HG03520 (cell line): ENCODE data around the gene MTG1.
"Not testable (repeated sequence)": the region's sequence is repeated elsewhere in the genome, so short reads cannot be mapped to it uniquely, and the experiment has no call there.

Source experiments
- ATAC-seq: cut with Tn5 transposase; IDR thresholded peaks from one replicate; pipeline ENCODE4 v1.9.1; 2021; ENCODE audit warnings: mild to moderate bottlenecking, moderate library complexity; ENCODE audit not compliant: unreplicated experiment

Gene MTG1

DNA sequence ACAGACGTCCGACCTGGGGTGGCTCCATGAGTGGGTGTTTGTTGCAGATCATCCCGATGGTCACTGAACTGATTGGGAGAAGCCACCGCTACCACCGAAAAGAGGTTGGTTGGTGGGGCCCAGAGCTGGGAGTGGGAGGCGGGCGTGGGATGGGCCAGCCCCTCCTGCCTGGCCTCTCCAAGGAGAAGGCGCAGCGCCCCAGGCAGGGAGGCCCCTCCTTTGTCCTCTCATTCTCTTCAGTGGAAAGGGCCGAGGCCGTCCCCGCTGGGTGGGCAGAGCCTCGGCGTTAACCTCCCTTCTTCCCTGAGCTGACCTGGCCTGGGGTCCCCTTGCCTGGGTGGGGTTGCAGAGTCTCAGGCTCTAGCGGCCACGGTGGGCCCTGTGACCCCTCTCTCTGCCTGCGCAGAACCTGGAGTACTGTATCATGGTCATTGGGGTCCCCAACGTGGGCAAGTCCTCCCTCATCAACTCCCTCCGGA is 5.2 kb downstream of the MTG1 start:
- ATAC-seq = no peak

- peak; percentile 75 for ATAC-seq
Observed at GRCh38 chr10:133400624-133401424, 6.9 kb downstream of the MTG1 start.

GRCh38 chr10:133401500-133401899 is 7.5 kb downstream of the MTG1 start:
- no peak for ATAC-seq

- ATAC-seq = no peak
Observed at GRCh38 chr10:133401981-133402725, 8.2 kb downstream of the MTG1 start.

DNA sequence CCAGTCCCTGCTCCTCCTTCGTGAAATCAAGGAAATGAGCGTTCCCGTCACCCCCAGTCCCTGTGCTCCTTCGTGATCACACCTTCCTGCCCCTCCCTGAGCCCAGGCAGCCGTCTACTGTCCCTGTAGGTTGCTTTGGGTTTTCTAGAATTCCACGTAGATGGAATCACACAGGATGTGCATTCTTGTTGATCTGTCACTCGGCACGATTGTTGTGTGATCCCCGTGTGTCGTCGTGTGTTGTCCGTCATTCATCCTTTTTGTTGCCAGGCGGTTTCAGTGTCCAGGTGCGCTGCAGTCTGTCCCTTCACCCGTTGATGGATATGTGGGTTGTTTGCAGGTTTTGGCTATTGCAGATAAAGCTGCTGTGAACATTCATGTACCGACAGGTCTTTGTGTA is 9.4 kb downstream of the MTG1 start:
- no peak for ATAC-seq

- no peak for ATAC-seq
Observed at GRCh38 chr10:133403784-133404183, 9.8 kb downstream of the MTG1 start.

DNA sequence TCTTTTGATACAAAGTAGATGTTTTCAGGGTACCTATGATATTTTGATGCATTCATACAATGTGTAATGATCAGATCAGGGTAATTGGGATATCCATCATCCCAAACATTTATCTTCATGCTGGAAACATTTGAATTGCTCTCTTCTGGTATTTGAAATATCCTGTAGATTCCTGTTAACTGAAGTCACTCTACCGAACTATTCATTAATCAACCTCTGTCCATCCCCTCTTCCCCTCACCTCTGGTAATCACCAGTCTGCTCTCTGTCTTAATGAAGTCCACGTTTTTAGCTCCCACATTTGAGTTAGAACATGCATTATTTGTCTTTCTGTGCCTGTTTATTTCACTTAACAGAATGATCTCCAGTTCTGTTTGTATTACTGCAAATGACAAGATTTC is 11.3 kb downstream of the MTG1 start:
- ATAC-seq = no peak

GRCh38 chr10:133405844-133406527 is 12.0 kb downstream of the MTG1 start:
- ATAC-seq = no peak

GRCh38 chr10:133411523-133412380 is 17.8 kb downstream of the MTG1 start:
- no peak for ATAC-seq

- no peak for ATAC-seq
Observed at GRCh38 chr10:133412381-133412711, 18.4 kb downstream of the MTG1 start.

DNA sequence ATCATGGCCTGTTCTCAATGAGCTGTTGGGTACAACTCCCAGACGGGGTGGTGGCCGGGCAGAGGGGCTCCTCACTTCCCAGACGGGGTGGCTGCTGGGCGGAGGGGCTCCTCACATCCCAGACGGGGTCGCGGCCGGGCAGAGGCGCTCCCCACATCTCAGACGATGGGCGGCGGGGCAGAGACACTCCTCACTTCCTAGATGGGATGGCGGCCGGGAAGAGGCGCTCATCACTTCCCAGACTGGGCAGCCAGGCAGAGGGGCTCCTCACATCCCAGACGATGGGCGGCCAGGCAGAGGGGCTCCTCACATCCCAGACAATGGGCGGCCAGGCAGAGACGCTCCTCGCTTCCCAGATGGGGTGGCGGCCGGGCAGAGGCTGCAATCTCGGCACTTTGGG is 20.4 kb downstream of the MTG1 start:
- ATAC-seq = not testable (repeated sequence)

DNA sequence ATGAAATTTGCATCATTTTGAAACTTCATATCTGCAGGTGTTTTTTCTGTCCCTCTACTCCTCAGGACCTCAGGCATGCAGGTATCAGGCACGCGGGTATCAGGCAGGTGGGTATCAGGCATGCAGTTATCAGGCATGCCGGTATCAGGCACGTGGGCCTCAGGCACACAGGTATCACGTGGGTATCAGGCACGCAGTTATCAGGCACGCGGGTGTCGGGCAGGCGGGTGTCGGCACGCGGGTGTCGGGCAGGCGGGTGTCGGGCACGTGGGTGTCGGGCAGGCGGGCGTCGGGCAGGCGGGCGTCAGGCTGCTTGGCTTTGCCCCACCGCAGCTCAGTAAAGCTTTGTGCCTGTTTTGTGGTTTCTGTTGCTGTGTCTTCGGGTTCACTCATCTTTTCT is 21.8 kb downstream of the MTG1 start:
- ATAC-seq = no peak

DNA sequence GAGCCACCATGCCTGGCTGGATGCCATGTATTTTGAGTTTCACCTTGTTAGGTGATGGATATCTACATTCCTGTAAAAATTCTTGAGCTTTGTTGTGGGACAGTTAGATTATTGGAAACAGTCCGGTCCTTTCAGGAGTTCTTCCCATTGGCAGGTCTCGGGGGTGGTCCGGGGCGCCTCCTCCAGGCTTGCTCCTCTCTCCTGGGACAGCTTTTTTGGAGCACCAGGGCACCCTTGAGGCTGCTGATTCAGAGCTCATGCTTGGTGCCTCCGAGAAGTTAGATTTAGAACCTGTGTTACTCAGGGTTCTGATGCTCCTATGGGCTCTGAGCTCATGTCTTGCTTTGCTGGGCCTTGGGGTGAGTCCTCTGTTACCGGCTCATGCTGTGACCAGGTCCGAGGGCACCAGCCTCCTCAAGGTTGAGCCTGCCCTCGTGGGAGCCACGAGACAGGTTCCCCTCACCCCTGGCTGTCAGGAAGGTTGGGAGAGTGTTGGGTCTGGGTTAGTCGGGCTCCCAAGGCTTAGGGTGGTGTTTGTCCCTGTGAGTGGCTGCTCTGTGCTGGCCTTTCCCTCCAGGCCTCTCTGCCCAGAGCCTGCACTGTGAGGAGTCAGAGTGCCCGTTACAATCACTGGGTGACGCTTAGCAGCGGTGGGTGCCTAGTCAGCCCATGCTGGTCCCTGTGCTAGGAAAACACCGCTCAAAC is 24.5 kb downstream of the MTG1 start:
- no peak for ATAC-seq

DNA sequence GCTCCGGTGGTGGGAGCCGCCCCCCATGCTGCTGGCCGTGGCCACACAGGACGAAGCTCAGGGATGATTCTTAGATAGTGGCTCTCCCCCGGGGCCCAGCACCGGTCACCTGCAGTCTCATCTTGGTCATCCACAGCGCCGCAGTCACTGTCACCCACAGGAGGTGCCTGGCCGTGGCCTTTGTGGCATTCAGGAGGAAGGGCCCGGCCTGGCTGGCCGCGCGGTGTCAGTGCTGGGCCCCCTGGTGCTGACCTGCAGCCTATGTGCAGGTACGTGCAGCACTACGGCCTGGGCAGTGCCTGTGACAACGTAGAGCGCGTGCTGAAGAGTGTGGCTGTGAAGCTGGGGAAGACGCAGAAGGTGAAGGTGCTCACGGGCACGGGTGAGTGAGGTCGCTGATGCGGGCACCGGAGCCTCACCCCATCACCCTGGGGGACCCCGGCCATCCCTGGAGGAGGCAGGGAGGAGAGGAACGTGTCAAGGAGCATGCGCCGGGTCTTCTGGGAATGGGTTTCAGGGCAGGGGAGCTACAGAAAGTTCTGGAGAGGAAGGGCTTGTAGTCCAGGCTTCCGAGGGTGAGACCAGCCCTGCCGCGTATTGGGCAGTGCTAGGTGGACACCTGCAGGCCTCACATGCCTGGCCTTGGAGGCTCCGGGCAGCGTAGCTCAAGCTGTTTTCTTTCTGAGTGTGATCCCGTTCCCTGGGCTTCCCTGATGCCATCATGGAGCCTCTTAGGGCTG is 25.4 kb downstream of the MTG1 start:
- no peak for ATAC-seq

DNA sequence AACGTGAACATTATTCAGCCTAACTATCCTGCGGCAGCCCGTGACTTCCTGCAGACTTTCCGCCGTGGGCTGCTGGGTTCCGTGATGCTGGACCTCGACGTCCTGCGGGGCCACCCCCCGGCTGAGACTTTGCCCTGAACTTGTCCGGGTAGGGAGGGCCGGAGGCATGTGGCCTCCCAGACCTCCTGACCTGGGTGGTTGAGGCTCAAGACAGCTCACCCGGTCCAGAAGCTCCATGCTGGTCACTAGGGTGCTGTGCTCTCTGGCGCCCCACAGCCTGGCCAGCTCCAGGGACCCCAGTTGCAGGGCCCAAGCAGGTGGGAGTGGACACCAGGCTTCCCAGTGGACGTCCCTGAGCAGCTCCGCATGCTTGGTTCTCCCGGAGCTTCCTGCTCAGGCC is 26.1 kb downstream of the MTG1 start:
- ATAC-seq = no peak

DNA sequence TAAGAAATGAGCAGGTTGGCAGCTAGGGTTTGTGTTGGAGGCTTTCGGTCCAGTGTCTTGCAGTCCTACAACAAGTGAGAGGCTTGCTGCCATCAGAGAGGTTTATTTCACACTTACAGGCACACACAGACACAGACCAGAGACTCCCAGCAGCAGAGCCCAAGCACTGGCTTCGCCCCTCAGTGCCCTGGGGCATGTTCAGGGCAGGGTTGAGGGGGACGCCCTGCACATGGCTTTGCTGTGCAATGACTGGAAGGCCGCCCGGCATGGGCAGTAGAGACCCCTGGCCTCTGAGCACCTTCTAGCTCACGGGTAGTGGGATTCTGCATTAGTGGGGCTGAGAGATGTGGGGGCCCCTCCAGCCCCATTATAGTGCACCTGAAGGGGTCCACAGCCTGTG is 26.6 kb downstream of the MTG1 start:
- ATAC-seq = no peak

DNA sequence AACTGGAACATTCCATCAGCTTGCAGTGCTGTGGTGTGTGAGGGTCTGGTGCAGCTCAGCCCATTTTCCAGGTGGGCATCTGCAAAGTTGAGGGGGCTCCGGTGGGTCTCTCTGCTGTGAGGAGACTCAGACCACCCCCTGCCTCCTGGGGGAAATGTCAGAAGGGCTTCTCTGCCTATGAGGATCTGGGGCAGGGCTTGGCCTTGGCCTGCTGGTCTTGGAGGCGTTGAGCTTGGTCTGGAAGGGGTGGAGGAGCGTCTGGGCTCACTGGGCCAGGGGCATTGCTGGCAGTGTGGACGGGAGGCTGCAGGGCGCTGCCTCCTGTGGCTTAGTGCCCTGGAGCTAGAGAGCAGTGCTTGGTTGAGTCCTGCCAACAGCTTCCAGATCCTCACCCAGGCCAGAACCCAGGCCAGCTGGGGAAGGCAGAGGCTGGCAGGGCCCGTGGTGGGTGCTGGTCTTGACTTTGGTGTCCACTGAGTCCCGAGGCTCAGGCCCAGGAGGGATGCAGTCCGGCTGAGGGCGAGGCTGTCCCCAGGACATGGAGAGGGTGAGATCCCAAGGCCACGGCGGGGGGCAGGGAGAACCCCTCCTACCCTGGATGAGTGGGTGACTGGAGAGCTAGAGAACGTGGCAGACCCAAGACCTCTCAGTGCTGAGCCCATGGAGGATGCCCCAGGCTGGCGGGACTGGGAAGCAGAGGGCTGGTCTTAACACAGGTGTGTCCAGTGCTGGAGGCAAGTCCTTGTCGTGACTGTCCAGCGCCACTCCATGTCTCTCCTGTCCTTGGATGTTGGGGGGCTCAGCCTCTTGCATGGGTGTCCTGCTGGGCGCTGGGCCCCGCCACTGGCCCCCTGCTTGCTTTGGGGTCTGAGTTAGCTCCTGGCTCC is 27.6 kb downstream of the MTG1 start:
- no peak for ATAC-seq

DNA sequence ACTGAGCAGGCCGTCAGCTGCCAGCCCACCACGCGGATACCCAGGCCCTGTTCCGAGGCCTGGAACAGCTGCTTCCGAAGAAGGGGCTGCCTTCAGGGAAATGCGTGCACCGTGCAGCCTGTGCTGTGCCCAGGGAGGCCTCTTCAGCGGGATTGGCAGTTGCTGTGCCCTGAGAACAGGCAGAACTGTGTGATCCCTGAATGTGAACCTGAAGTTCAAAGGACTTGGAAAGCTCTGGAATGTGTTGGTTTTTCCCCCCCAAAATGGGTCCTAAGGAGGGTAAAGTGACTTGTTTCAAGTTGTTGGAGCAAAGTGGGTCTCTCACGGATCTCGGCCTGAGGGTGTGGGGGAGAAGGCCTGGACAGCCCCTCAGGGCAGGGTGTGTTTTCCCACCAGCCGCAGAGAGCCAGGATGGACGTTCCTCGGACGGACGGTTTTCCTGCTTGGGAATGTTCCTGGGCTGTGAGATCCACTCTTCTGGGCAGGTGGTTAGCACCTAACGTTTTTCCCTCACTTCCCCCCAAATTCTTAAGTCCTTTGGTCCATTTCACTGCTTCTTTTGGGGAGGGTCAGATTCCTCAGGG is 28.4 kb downstream of the MTG1 start:
- no peak for ATAC-seq
